ENCODE measurements around the gene EVPL.

The EVPL gene

GRCh38 chr17:76040376-76040775 is 13.3 kb upstream of the EVPL start:
- peaks cover 73% of the 10 kb centered on the region for H3K36me3 ChIP-seq (ENCODE audit: insufficient read depth, low read length)
- DNase-seq (no peak), ATAC-seq (ENCODE audit: insufficient read depth, low read depth) (no peak)
- H4K20me1 ChIP-seq (ENCODE audit: insufficient read depth, low read length), result no peaks in the 10 kb centered on the region
- no peak overlapping the region for H3K4me2 ChIP-seq (ENCODE audit: insufficient read depth, low read length)
- H3K9me3 ChIP-seq (ENCODE audit: insufficient read depth, low read length, severe bottlenecking), result no peaks in the 10 kb centered on the region
- H3K27ac ChIP-seq (ENCODE audit: low read length), result no peak overlapping the region
- H2AFZ ChIP-seq (ENCODE audit: low read depth, low read length), result no peak overlapping the region
- peaks cover 4% of the 10 kb centered on the region; the same call in 1 of the 2 replicates for H3K4me1 ChIP-seq (ENCODE audit: insufficient read depth, low read length)
- no peak for TF ChIP-seq EZH2 (IDR thresholded peaks at IDR 0.05; ENCODE audit: borderline replicate concordance, low read depth, low read length, severe bottlenecking)
- TF ChIP-seq CTCF (IDR thresholded peaks at IDR 0.05; ENCODE audit: borderline replicate concordance, extremely low read depth, low read length, poor library complexity, severe bottlenecking), result no peak
- H3K4me3 ChIP-seq (ENCODE audit: low read depth in 1 of 2, low read length in 2 of 2), result no peak overlapping the region
- no peaks in the 10 kb centered on the region for H3K27me3 ChIP-seq (ENCODE audit: insufficient read depth, low read length, poor library complexity)
- H3K9ac ChIP-seq (ENCODE audit: low read depth, low read length), result no peak overlapping the region
- H3K79me2 ChIP-seq (ENCODE audit: insufficient read depth, low read length), result no peaks in the 10 kb centered on the region

GRCh38 chr17:76039121-76039520 is 12.0 kb upstream of the EVPL start:
- peaks cover 60% of the 10 kb centered on the region for H3K36me3 ChIP-seq (ENCODE audit: insufficient read depth, low read length)
- H3K4me2 ChIP-seq (ENCODE audit: insufficient read depth, low read length), result no peak overlapping the region

GRCh38 chr17:76038050-76038449 is 10.9 kb upstream of the EVPL start:
- H3K36me3 ChIP-seq (ENCODE audit: insufficient read depth, low read length), result peaks cover 49% of the 10 kb centered on the region
- DNase-seq (no peak), ATAC-seq (ENCODE audit: insufficient read depth, low read depth) (no peak)
- H3K4me3 ChIP-seq (ENCODE audit: low read depth in 1 of 2, low read length in 2 of 2), result no peak overlapping the region
- no peak for TF ChIP-seq CTCF (IDR thresholded peaks at IDR 0.05; ENCODE audit: borderline replicate concordance, extremely low read depth, low read length, poor library complexity, severe bottlenecking)
- no peak for TF ChIP-seq EZH2 (IDR thresholded peaks at IDR 0.05; ENCODE audit: borderline replicate concordance, low read depth, low read length, severe bottlenecking)
- H3K9me3 ChIP-seq (ENCODE audit: insufficient read depth, low read length, severe bottlenecking), result no peaks in the 10 kb centered on the region
- no peak overlapping the region for H2AFZ ChIP-seq (ENCODE audit: low read depth, low read length)
- H3K27ac ChIP-seq (ENCODE audit: low read length), result no peak overlapping the region
- no peaks in the 10 kb centered on the region for H4K20me1 ChIP-seq (ENCODE audit: insufficient read depth, low read length)
- H3K9ac ChIP-seq (ENCODE audit: low read depth, low read length), result no peak overlapping the region
- no peaks in the 10 kb centered on the region for H3K27me3 ChIP-seq (ENCODE audit: insufficient read depth, low read length, poor library complexity)
- no peaks in the 10 kb centered on the region for H3K79me2 ChIP-seq (ENCODE audit: insufficient read depth, low read length)
- H3K4me1 ChIP-seq (ENCODE audit: insufficient read depth, low read length), result peaks cover 4% of the 10 kb centered on the region; the same call in 1 of the 2 replicates
- H3K4me2 ChIP-seq (ENCODE audit: insufficient read depth, low read length), result no peak overlapping the region

More at GRCh38 chr17:76039121-76039520, 12.0 kb upstream of the EVPL start:
- Histone ChIP-seq H3K4me3 (ENCODE audit: low read depth in 1 of 2, low read length in 2 of 2) (no peak overlapping the region), H3K4me1 (ENCODE audit: insufficient read depth, low read length) (peaks cover 4% of the 10 kb centered on the region; the same call in 1 of the 2 replicates), H4K20me1 (ENCODE audit: insufficient read depth, low read length) (no peaks in the 10 kb centered on the region), H3K79me2 (ENCODE audit: insufficient read depth, low read length) (no peaks in the 10 kb centered on the region), H2AFZ (ENCODE audit: low read depth, low read length) (no peak overlapping the region), H3K9ac (ENCODE audit: low read depth, low read length) (no peak overlapping the region), H3K27ac (ENCODE audit: low read length) (no peak overlapping the region), H3K27me3 (ENCODE audit: insufficient read depth, low read length, poor library complexity) (no peaks in the 10 kb centered on the region), H3K9me3 (ENCODE audit: insufficient read depth, low read length, severe bottlenecking) (no peaks in the 10 kb centered on the region)
- ATAC-seq (ENCODE audit: insufficient read depth, low read depth), result no peak
- DNase-seq, result no peak
- TF ChIP-seq CTCF (IDR thresholded peaks at IDR 0.05; ENCODE audit: borderline replicate concordance, extremely low read depth, low read length, poor library complexity, severe bottlenecking), result no peak
- TF ChIP-seq EZH2 (IDR thresholded peaks at IDR 0.05; ENCODE audit: borderline replicate concordance, low read depth, low read length, severe bottlenecking), result no peak

Data from DND-41 (cell line).